Esophagus squamous epithelium (tissue), 5 donors: ENCODE measurements around the gene HMGCS1. TPM values are rescaled to one million over a fixed set of nuclear protein-coding genes. Genes with fewer than 3 reads are reported as not detected.

Experiments
- DNase-seq: peaks from one replicate; lab custom pipeline; 2025; lab: John Stamatoyannopoulos, UW
- H3K27ac ChIP-seq, 4 donors: fragments of 200-600 bp; sonication (generic); one replicate each; pipeline ENCODE4 v1.5.1; 2016 to 2019; ENCODE audit warnings: mild to moderate bottlenecking in 1 of 4
- H3K27me3 ChIP-seq, 4 donors: fragments of 200-600 bp; sonication (generic); 1 replicate in 3 of 4; 2 replicates in 1 of 4; pipeline versions ENCODE4 v1.5.1 to v1.6.0; 2017 to 2021; ENCODE audit warnings: antibody characterized with exemption in 1 of 4
- H3K36me3 ChIP-seq, 3 donors: fragments of 200-600 bp; sonication (generic); one replicate each; pipeline ENCODE4 v1.5.1; 2016 to 2019
- H3K4me1 ChIP-seq, 3 donors: fragments of 200-600 bp; sonication (generic); one replicate each; pipeline ENCODE4 v1.5.1; 2017 to 2019
- H3K4me3 ChIP-seq, 4 donors: fragments of 200-600 bp; sonication (generic); 1 replicate in 3 of 4; 2 replicates in 1 of 4; pipeline ENCODE4 v1.5.1; 2016 to 2019; ENCODE audit warnings: mild to moderate bottlenecking in 2 of 4, moderate library complexity in 1 of 4
- H3K9me3 ChIP-seq, 3 donors: fragments of 200-600 bp; sonication (generic); one replicate each; pipeline ENCODE4 v1.5.1; 2016 to 2019
- CTCF ChIP-seq, 6 experiments: fragments of 450-650 bp in 4 of 6; fragments of 200-600 bp in 2 of 6; sonication (generic) in 2 of 6; IDR thresholded peaks; one replicate each; pipeline ENCODE4 v1.5.1; 2016 to 2019; ENCODE audit warnings: antibody characterized with exemption in 6 of 6, mild to moderate bottlenecking in 4 of 6, moderate library complexity in 4 of 6
- POLR2A ChIP-seq, 4 donors: fragments of 450-650 bp; IDR thresholded peaks; one replicate each; pipeline ENCODE4 v1.6.1; 2017; ENCODE audit warnings: antibody characterized with exemption in 4 of 4, mild to moderate bottlenecking in 4 of 4, moderate library complexity in 3 of 4
- WGBS, 2 donors: methylation state at CpG; one replicate each; pipeline ENCODE4 v1.1.5; 2018; 5-methylcytosine and 5-hydroxymethylcytosine counted together
- intact Hi-C: fragments of 100-400 bp; cut with DNase I; formaldehyde crosslinking; loops from one replicate; pipeline ENCODE4 v1.15.0; 2022
- total RNA-seq, 4 donors: library from RNA; depleted of rRNA; stranded (reverse); fragments of >200 nt; gene quantifications; one replicate each; pipeline ENCODE4 v1.1.0, GENCODE V29; 2016
- donor health status: DM: yes; HTN: yes; CAD: no.

HMGCS1 gene
- total RNA-seq, 4 donors from 2014 or later, result 86.6 to 278 (median 148) TPM

- H3K4me3 ChIP-seq, result no peak overlapping the region
- no peak for TF ChIP-seq POLR2A (IDR thresholded peaks at IDR 0.05)
- no peaks in the 10 kb centered on the region for H3K27me3 ChIP-seq
- peaks cover 0 to 61% (median 6%) of the 10 kb centered on the region in 3 donors for H3K4me1 ChIP-seq
- 25 to 56% methylated on average over 3 of the region's 3 CpGs for WGBS, 2 donors
- H3K9me3 ChIP-seq, result peaks cover 0 to 4% (median 3%) of the 10 kb centered on the region in 3 donors
- DNase-seq, result no peak
- no peaks in the 10 kb centered on the region for H3K36me3 ChIP-seq
- intact Hi-C loops, result no loop called here
- peak overlapping the region in 3 of 4 donors; percentile 68 to 77 (median 73) for H3K27ac ChIP-seq
These were observed 41.6 kb upstream of the HMGCS1 start for GRCh38 chr5:43354774-43355173.

- peak overlapping the region in 3 of 4 donors; percentile 68 to 77 (median 73) for H3K27ac ChIP-seq
- intact Hi-C loops, result no loop called here
These were observed 40.5 kb upstream of the HMGCS1 start for GRCh38 chr5:43353668-43354067.

GRCh38 chr5:43352915-43353314 is 39.7 kb upstream of the HMGCS1 start:
- TF ChIP-seq POLR2A (IDR thresholded peaks at IDR 0.05), result no peak
- no peak for TF ChIP-seq CTCF (IDR thresholded peaks at IDR 0.05)
- H3K4me3 ChIP-seq, result no peak overlapping the region
- no peak for DNase-seq
- intact Hi-C loops, result no loop called here
- no peaks in the 10 kb centered on the region for H3K27me3 ChIP-seq
- peak overlapping the region in 2 of 4 donors; percentile 73 to 77 for H3K27ac ChIP-seq
- 35 to 68% methylated on average over 2 of the region's 2 CpGs for WGBS, 2 donors
- no peaks in the 10 kb centered on the region for H3K9me3 ChIP-seq
- H3K4me1 ChIP-seq, result peaks cover 0 to 68% (median 6%) of the 10 kb centered on the region in 3 donors
- H3K36me3 ChIP-seq, result no peaks in the 10 kb centered on the region

More at GRCh38 chr5:43353668-43354067, 40.5 kb upstream of the HMGCS1 start:
- H3K9me3 ChIP-seq, result no peaks in the 10 kb centered on the region
- no peak for DNase-seq
- H3K4me3 ChIP-seq, result no peak overlapping the region
- TF ChIP-seq POLR2A (IDR thresholded peaks at IDR 0.05) (no peak), CTCF (IDR thresholded peaks at IDR 0.05) (no peak)
- H3K36me3 ChIP-seq, result no peaks in the 10 kb centered on the region
- H3K27me3 ChIP-seq, result no peaks in the 10 kb centered on the region
- peaks cover 0 to 68% (median 6%) of the 10 kb centered on the region in 3 donors for H3K4me1 ChIP-seq
- 75 to 91% methylated on average over 1 of the region's 1 CpG for WGBS, 2 donors

GRCh38 chr5:43352131-43352530 is 38.9 kb upstream of the HMGCS1 start:
- 81% methylated on average over 3 of the region's 3 CpGs for WGBS, 2 donors
- no peak for DNase-seq
- Histone ChIP-seq H3K27ac (peak overlapping the region in 1 of 4 donors; percentile 77), H3K9me3 (no peaks in the 10 kb centered on the region), H3K4me1 (peaks cover 0 to 68% (median 6%) of the 10 kb centered on the region in 3 donors), H3K4me3 (no peak overlapping the region), H3K27me3 (no peaks in the 10 kb centered on the region), H3K36me3 (no peaks in the 10 kb centered on the region)
- TF ChIP-seq CTCF (IDR thresholded peaks at IDR 0.05), result no peak
- no peak for TF ChIP-seq POLR2A (IDR thresholded peaks at IDR 0.05)
- intact Hi-C loops, result no loop called here

GRCh38 chr5:43348861-43349363 is 35.7 kb upstream of the HMGCS1 start:
- intact Hi-C loops, result no loop called here
- TF ChIP-seq CTCF (IDR thresholded peaks at IDR 0.05) (no peak), POLR2A (IDR thresholded peaks at IDR 0.05) (no peak)
- no peak for DNase-seq
- peak overlapping the region; percentile 34 to 79 (median 61) for H3K27ac ChIP-seq
- no peak overlapping the region for H3K4me3 ChIP-seq
- peaks cover 0 to 6% (median 0%) of the 10 kb centered on the region in 3 donors for H3K9me3 ChIP-seq
- no peaks in the 10 kb centered on the region for H3K36me3 ChIP-seq
- H3K27me3 ChIP-seq, result no peaks in the 10 kb centered on the region
- WGBS, 2 donors, result 71 to 80% methylated on average over 1 of the region's 1 CpG
- peaks cover 0 to 39% (median 0%) of the 10 kb centered on the region in 3 donors for H3K4me1 ChIP-seq
